Loucy (cell line): ENCODE measurements around the gene DENND4C.
"Not testable (repeated sequence)": the region's sequence is repeated elsewhere in the genome, so short reads cannot be mapped to it uniquely, and the experiment has no call there.

Experiments
- H2AFZ ChIP-seq: fragments of 200-600 bp; sonication (generic); 2 replicates; pipeline ENCODE4 v1.6.0; 2016; ENCODE audit warnings: antibody characterized with exemption, mild to moderate bottlenecking, low read length, moderate library complexity
- H3F3A ChIP-seq: fragments of 200-600 bp; 2 replicates; pipeline ENCODE4 v1.6.0; 2016; ENCODE audit warnings: antibody characterized with exemption, low read depth, mild to moderate bottlenecking
- H3K27me3 ChIP-seq: fragments of 200-600 bp; sonication (generic); 2 replicates; pipeline ENCODE4 v1.6.1; 2014; ENCODE audit warnings: low read length, mild to moderate bottlenecking; ENCODE audit not compliant: insufficient read depth, poor library complexity, severe bottlenecking
- H3K36me3 ChIP-seq: fragments of 200-600 bp; sonication (generic); 2 replicates; pipeline ENCODE4 v1.6.1; 2016; ENCODE audit warnings: low read length; ENCODE audit not compliant: insufficient read depth
- H3K4me1 ChIP-seq: fragments of 200-600 bp; sonication (generic); 2 replicates; pipeline ENCODE4 v1.5.1; 2014; ENCODE audit warnings: low read length, mild to moderate bottlenecking; ENCODE audit not compliant: insufficient read depth, poor library complexity, severe bottlenecking
- H3K4me2 ChIP-seq: fragments of 200-600 bp; sonication (generic); 2 replicates; pipeline ENCODE4 v1.6.0; 2014; ENCODE audit warnings: antibody characterized with exemption, low read length, low read depth, mild to moderate bottlenecking; ENCODE audit not compliant: poor library complexity, severe bottlenecking
- H3K4me3 ChIP-seq: fragments of 200-600 bp; sonication (generic); 2 replicates; pipeline ENCODE4 v1.5.1; 2014; ENCODE audit warnings: low read length, mild to moderate bottlenecking, mixed read lengths; ENCODE audit not compliant: poor library complexity, severe bottlenecking
- H3K79me2 ChIP-seq: fragments of 200-600 bp; sonication (generic); 2 replicates; pipeline ENCODE4 v1.6.1; 2014; ENCODE audit warnings: low read length; ENCODE audit not compliant: insufficient read depth
- H3K9ac ChIP-seq: fragments of 200-600 bp; sonication (generic); 2 replicates; pipeline ENCODE4 v1.6.0; 2014; ENCODE audit warnings: mild to moderate bottlenecking, low read depth, low read length, moderate library complexity; ENCODE audit not compliant: poor library complexity, severe bottlenecking
- H3K9me2 ChIP-seq: fragments of 200-600 bp; sonication (generic); replicated peaks from 2 replicates; pipeline ENCODE4 v1.6.1; 2016; ENCODE audit warnings: low read depth, low read length, mixed read lengths
- H3K9me3 ChIP-seq: fragments of 200-600 bp; sonication (generic); 2 replicates; pipeline ENCODE4 v1.6.1; 2014; ENCODE audit warnings: mild to moderate bottlenecking, antibody characterized with exemption, low read length, low read depth; ENCODE audit not compliant: insufficient read depth
- H4K20me1 ChIP-seq: fragments of 200-600 bp; sonication (generic); 2 replicates; pipeline ENCODE4 v1.6.0; 2014; ENCODE audit warnings: antibody characterized with exemption, low read length, mild to moderate bottlenecking; ENCODE audit not compliant: insufficient read depth, poor library complexity, severe bottlenecking
- CTCF ChIP-seq: fragments of 200-600 bp; sonication (generic); conservative IDR thresholded peaks from 2 replicates; pipeline ENCODE4 v1.5.1; 2014; ENCODE audit warnings: mild to moderate bottlenecking, antibody characterized with exemption, low read length
- EZH2phosphoT487 ChIP-seq: fragments of 200-600 bp; IDR thresholded peaks from 2 replicates; pipeline ENCODE4 v1.6.1; 2018; ENCODE audit warnings: antibody characterized with exemption, mild to moderate bottlenecking, moderate library complexity, borderline replicate concordance

Gene DENND4C

GRCh38 chr9:19380826-19381075 is 150.3 kb downstream of the DENND4C start:
- no peak overlapping the region for H2AFZ ChIP-seq
- peaks cover 44% of the 10 kb centered on the region for H3K4me1 ChIP-seq
- H3K9me3 ChIP-seq = no peaks in the 10 kb centered on the region
- peak overlapping the region; percentile 99 for H3K4me3 ChIP-seq
- H3K79me2 ChIP-seq = peaks cover 42% of the 10 kb centered on the region
- H3K27me3 ChIP-seq = peaks cover 8% of the 10 kb centered on the region
- TF ChIP-seq EZH2phosphoT487 (no peak), CTCF (no peak)
- H3F3A ChIP-seq = no peaks in the 10 kb centered on the region
- H4K20me1 ChIP-seq = peaks cover 42% of the 10 kb centered on the region
- H3K9me2 ChIP-seq = no peaks in the 10 kb centered on the region
- H3K9ac ChIP-seq = peak overlapping the region; percentile 97
- H3K4me2 ChIP-seq = peak overlapping the region; percentile 82
- peaks cover 37% of the 10 kb centered on the region for H3K36me3 ChIP-seq

- Histone ChIP-seq H3K27me3 (peaks cover 8% of the 10 kb centered on the region), H3K36me3 (peaks cover 28% of the 10 kb centered on the region), H4K20me1 (peaks cover 33% of the 10 kb centered on the region), H3F3A (no peaks in the 10 kb centered on the region), H3K9me2 (no peaks in the 10 kb centered on the region), H3K4me3 (no peak overlapping the region), H2AFZ (no peak overlapping the region), H3K79me2 (peaks cover 34% of the 10 kb centered on the region), H3K9me3 (no peaks in the 10 kb centered on the region), H3K4me2 (peak overlapping the region; percentile 82), H3K9ac (no peak overlapping the region), H3K4me1 (peaks cover 38% of the 10 kb centered on the region)
- TF ChIP-seq EZH2phosphoT487 (no peak), CTCF (no peak)
These were observed 151.2 kb downstream of the DENND4C start for GRCh38 chr9:19381656-19382055.

- H3K36me3 ChIP-seq, H4K20me1 ChIP-seq, H3K9ac ChIP-seq, H3K9me3 ChIP-seq, H3K4me3 ChIP-seq, H3F3A ChIP-seq, H3K79me2 ChIP-seq, H2AFZ ChIP-seq, H3K9me2 ChIP-seq, H3K4me2 ChIP-seq, H3K27me3 ChIP-seq: not testable (repeated sequence)
- H3K4me1 ChIP-seq = peaks cover 11% of the 10 kb centered on the region
These were observed 154.7 kb downstream of the DENND4C start for GRCh38 chr9:19385212-19385611.

- Histone ChIP-seq H3K9ac (no peak overlapping the region), H2AFZ (peak overlapping the region; percentile 35; the same call in 1 of the 2 replicates), H3K9me3 (no peaks in the 10 kb centered on the region), H3K4me1 (peaks cover 4% of the 10 kb centered on the region), H3K79me2 (no peaks in the 10 kb centered on the region), H4K20me1 (no peaks in the 10 kb centered on the region), H3K4me3 (no peak overlapping the region), H3K36me3 (no peaks in the 10 kb centered on the region), H3K4me2 (no peak overlapping the region), H3K27me3 (no peaks in the 10 kb centered on the region), H3K9me2 (no peaks in the 10 kb centered on the region), H3F3A (no peaks in the 10 kb centered on the region)
- TF ChIP-seq EZH2phosphoT487 (no peak), CTCF (no peak)
These were observed 155.5 kb downstream of the DENND4C start for GRCh38 chr9:19385786-19386501.
